HG03139 (cell line): ENCODE results near the gene MORC1.

Experiments used
- ATAC-seq: cut with Tn5 transposase; IDR thresholded peaks from one replicate; pipeline ENCODE4 v1.9.1; 2021; ENCODE audit not compliant: unreplicated experiment

MORC1 gene

DNA sequence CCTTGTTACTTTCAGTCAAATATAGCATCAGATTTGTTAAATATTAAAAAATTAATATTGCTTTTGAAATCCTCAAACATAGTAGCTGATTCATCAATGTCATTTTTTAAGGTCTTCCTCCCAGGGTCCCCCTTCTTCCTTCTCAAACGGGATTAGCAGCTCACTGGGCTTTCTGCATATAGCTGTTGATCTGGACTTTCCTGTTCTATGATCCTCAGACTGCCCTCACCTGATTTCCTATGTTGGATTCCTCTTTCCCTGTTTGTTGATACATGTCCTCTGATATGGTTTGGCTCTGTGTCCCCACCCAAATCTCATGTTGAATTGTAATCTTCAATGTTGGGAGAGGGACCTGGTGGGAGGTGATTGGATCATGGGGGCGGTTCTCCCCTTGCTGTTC lies 170.1 kb downstream of the MORC1 start:
- ATAC-seq, result no peak

GRCh38 chr3:108946292-108947285 lies 171.3 kb downstream of the MORC1 start:
- no peak for ATAC-seq

DNA sequence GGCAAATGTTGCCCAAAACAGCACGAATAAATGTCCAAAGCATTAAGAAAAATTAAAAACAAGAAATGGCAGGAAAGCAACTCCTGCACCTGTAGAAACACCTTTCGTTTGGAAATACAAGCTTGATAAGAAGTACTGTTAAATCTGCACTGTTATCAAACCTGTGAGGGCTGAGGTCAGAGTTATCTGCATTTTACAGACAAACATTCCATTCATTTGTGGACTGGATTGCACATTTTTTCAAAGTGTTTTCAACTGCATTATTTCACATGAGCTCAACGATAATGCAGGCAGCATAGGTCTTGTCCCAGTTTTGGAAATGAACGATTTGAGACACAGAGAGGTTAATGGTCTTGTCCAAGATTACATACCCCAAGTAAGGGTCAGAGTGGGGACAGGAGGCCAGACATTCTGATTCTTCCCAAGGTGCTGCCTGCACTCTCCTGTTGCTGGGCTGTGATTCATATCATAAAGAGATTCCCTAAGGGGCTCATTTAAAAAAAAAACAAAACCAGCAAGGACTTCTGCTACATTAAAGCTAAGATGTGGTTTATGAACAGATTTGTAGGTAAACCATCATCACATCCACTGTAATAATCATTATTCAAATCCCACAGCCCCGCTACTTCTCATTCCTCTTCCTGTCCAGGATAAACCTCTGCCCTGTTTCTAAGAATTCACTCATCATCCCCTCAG lies 177.2 kb downstream of the MORC1 start:
- no peak for ATAC-seq

DNA sequence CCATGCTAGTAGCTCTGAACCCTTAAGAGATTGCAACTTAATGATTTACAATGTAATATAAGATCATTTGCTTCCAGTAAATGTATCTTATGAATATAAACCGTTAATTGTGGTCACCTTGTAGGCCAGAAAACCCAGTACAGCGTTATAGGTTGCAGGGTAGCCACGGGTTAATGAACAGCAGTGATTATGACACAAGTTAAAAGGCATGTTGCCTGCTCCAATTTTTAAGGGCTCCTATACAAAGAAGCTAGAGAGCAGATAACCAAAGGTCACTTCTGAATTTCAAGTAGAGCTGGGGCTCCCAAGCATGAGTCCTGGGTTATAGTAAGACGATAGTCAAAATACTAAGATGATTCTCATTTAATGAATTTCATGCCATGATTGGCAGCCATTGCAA lies 177.8 kb downstream of the MORC1 start:
- ATAC-seq, result no peak

DNA sequence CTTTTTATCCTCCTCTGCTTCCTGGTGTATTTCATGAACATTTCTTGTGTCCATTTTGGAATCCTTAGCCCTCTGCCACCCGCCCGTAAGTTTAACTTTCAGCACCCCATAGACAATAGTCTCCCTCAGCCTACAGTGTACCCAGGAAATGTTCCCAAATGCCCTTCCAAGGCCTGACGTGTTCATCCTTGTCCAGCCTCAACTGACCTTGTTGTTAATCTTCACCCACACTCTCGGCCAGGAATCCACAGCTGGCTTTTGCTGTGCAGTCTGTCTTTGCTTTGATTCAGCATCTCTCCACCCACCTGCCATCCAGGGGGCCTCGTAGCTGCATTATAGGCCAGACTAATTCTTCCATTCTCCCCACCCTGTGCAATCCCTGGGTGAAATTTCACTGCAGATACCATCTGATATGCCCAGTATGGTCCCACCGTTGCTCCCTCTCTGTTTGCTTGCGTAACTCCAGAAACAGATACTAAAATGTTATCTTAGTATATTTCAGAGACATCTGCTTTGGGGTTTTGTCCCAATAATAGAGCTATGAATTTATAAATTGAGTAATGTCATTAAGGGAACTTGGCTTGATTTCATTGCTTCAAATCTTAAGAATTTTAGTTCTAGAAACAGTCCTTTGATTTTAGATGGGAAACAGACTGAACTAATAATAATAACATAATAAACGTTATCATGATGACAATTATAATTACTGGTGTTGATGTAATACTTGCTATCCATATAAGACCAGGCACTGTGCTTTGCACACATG lies 180.8 kb downstream of the MORC1 start:
- no peak for ATAC-seq

DNA sequence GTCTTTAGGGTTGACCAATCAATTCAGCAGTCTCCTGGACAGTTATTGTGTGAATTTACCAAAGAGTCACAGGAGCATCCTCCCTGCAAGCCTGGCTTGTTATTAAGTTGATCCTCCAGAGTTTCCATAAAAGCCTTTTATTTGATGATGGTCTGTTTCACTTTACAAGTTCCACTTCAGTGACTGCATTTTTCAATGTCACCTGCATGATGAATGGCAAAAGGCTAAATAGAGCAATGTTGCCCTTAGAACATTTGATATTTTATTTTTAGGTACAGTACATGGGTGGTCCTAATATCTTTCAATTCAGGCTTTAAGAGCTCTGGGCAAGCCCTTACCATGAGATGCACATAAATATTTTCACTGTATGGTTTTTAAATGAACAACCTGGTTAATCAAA lies 186.9 kb downstream of the MORC1 start:
- ATAC-seq, result no peak

- no peak for ATAC-seq
These were observed 199.1 kb downstream of the MORC1 start for GRCh38 chr3:108918866-108919265.

GRCh38 chr3:108914774-108915641 lies 202.9 kb downstream of the MORC1 start:
- ATAC-seq, result peak; percentile 89

- no peak for ATAC-seq
These were observed 208.1 kb downstream of the MORC1 start for GRCh38 chr3:108909799-108910198.
